Panc1 (cell line): ENCODE data around the gene UGDH. TPM values are rescaled to one million over a fixed set of nuclear protein-coding genes. Genes with fewer than 3 reads are reported as not detected.

ENCODE experiments used
- ATAC-seq: fragments of 200-7000 bp; cut with Tn5 transposase; 2 replicates; pipeline ENCODE4 v1.9.1; 2020; ENCODE audit warnings: mild to moderate bottlenecking, moderate library complexity
- BruUV-seq: library from RNA; stranded (reverse); fragments of 400-500 nt; replicated peaks from 2 replicates; lab custom pipeline; 2021; lab: Mats Ljungman, UMichigan
- CTCF ChIA-PET: fragments of 300-600 bp; sonication (Branson Sonifier 250); formaldehyde crosslinking; loops from one replicate; lab custom pipeline; 2022; ENCODE audit warnings: antibody characterized with exemption; lab: Charles Lee
- POLR2A ChIA-PET: fragments of 300-600 bp; sonication (Branson Sonifier 250); formaldehyde crosslinking; loops from one replicate; lab custom pipeline; 2022; ENCODE audit warnings: antibody characterized with exemption; lab: Charles Lee
- DNase-seq: peaks from one replicate; pipeline ENCODE4 v3.0.0-alpha.2; 2010; ENCODE audit warnings: low read depth, low spot score
- H3K27ac ChIP-seq: 2 replicates; pipeline ENCODE4 v1.5.1; 2011; ENCODE audit warnings: mild to moderate bottlenecking, low read length, inconsistent platforms
- H3K27me3 ChIP-seq: fragments of 200-500 bp; sonication (Bioruptor generic); 2 replicates; pipeline ENCODE4 v1.6.0; 2014; ENCODE audit warnings: low read length, inconsistent platforms; ENCODE audit not compliant: control insufficient read depth, insufficient read depth
- H3K36me3 ChIP-seq: fragments of 200-500 bp; sonication (Bioruptor generic); 2 replicates; pipeline ENCODE4 v1.5.1; 2014; ENCODE audit warnings: inconsistent platforms, mild to moderate bottlenecking, low read length, moderate library complexity; ENCODE audit not compliant: control insufficient read depth, insufficient read depth
- H3K4me1 ChIP-seq: 2 replicates; pipeline ENCODE4 v1.5.1; 2011; ENCODE audit warnings: inconsistent platforms, mild to moderate bottlenecking, low read length, moderate library complexity; ENCODE audit not compliant: control insufficient read depth, insufficient read depth
- H3K4me3 ChIP-seq, 2 experiments: 2 replicates each; pipeline ENCODE4 v1.5.1; 2011 to 2012; ENCODE audit warnings: low read depth in 2 of 2, low read length in 2 of 2, mild to moderate bottlenecking in 2 of 2, inconsistent platforms in 1 of 2, moderate library complexity in 1 of 2
- H3K9me3 ChIP-seq: fragments of 200-500 bp; sonication (Bioruptor generic); 2 replicates; pipeline ENCODE4 v1.5.1; 2014; ENCODE audit warnings: low read depth, mild to moderate bottlenecking, inconsistent platforms, low read length, moderate library complexity; ENCODE audit not compliant: control insufficient read depth, insufficient read depth
- POLR2AphosphoS5 ChIP-seq: IDR thresholded peaks from 2 replicates; pipeline ENCODE4 v1.6.1; 2012; ENCODE audit warnings: mild to moderate bottlenecking, low read depth, low read length, moderate library complexity
- SIN3A ChIP-seq: IDR thresholded peaks from 2 replicates; pipeline ENCODE4 v1.6.1; 2012; ENCODE audit warnings: low read depth, mild to moderate bottlenecking, low read length, moderate library complexity, borderline replicate concordance; ENCODE audit not compliant: insufficient read depth
- TCF7L2 ChIP-seq: IDR thresholded peaks from 2 replicates; pipeline ENCODE4 v1.6.1; 2011; ENCODE audit warnings: mild to moderate bottlenecking, low read depth, low read length, inconsistent platforms
- in situ Hi-C: cut with HindIII; loops from 2 replicates; pipeline ENCODE4 v1.10.0; 2016; ENCODE audit warnings: low sequenced_read_pairs, low pct_unique_long_range_greater_than_20kb
- intact Hi-C: fragments of 100-400 bp; cut with micrococcal nuclease; formaldehyde crosslinking; loops from one replicate; pipeline ENCODE4 v1.10.0; 2022; ENCODE audit not compliant: unreplicated experiment
- total RNA-seq: library from RNA; stranded (reverse); gene quantifications from one replicate; pipeline ENCODE4 v1.2.1, GENCODE V29; 2021; ENCODE audit not compliant: unreplicated experiment
- TF ChIP-seq, protein P1 (sequence below): fragments of 450-650 bp; IDR thresholded peaks from 2 replicates; pipeline ENCODE4 v1.5.1; 2017; ENCODE audit warnings: mild to moderate bottlenecking
- TF ChIP-seq, protein P2 (sequence below), 2 experiments: IDR thresholded peaks; 2 replicates each; pipeline ENCODE4 v1.6.1; 2011 to 2012; ENCODE audit warnings: low read depth in 2 of 2, control low read depth in 1 of 2, low read length in 1 of 2, mild to moderate bottlenecking in 1 of 2, moderate library complexity in 1 of 2; ENCODE audit not compliant: insufficient read depth in 1 of 2

UGDH gene
- total RNA-seq, 1 experiment from 2014 or later: 373 TPM

DNA sequence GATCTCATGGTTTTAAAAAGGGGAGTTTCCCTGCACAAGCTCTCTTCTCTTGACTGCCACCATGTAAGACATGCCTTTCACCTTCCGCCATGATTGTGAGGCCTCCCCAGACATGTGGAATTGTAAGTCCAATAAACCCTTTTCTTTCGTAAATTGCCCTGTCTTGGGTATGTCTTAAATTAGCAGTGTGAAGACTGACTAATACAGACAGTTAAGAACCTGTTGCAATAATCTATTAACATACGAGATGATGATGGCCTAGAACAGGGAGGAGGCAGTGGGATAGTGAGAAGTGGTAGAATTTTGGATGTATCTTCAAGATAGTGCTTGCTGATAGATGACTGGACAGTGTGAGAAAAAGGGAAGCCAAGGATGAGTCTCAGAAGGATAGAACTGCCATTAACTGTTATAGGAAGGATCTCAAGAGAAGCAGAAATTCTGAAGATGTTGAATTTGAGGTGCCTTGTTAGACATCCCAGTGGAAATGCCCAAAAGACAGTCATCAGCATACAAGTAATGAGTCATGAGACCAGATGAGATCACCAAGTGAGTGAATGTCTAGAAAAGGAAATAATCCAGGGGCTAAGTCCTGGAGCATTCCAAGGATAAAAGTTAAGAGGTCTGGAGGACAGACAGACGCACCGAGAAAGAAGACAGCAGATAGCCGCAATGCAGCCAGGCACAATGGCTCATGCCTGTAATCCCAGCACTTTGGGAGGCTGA lies 38.8 kb upstream of the UGDH start:
- Histone ChIP-seq H3K4me1 (no peaks in the 10 kb centered on the region), H3K4me3 (no peak overlapping the region), H3K27me3 (no peaks in the 10 kb centered on the region), H3K36me3 (no peaks in the 10 kb centered on the region), H3K9me3 (no peaks in the 10 kb centered on the region), H3K27ac (0 out of 2 replicates have a peak overlapping the region, but pooled peaks have one; percentile 20)
- DNase-seq: no peak
- ChIA-PET POLR2A (interaction anchor here (0.6 kb wide), 1 partner anchor 40 kb away, joined by 3 read pairs; no protein-coding TSS in a partner anchor), CTCF (no interaction called here)
- intact Hi-C loops: no loop called here
- in situ Hi-C loops: no loop called here
- BruUV-seq: no TSS peak
- TF ChIP-seq SIN3A: no peak
- no peak for TF ChIP-seq POLR2AphosphoS5
- TF ChIP-seq TCF7L2: no peak
- TF ChIP-seq, protein P1, sequence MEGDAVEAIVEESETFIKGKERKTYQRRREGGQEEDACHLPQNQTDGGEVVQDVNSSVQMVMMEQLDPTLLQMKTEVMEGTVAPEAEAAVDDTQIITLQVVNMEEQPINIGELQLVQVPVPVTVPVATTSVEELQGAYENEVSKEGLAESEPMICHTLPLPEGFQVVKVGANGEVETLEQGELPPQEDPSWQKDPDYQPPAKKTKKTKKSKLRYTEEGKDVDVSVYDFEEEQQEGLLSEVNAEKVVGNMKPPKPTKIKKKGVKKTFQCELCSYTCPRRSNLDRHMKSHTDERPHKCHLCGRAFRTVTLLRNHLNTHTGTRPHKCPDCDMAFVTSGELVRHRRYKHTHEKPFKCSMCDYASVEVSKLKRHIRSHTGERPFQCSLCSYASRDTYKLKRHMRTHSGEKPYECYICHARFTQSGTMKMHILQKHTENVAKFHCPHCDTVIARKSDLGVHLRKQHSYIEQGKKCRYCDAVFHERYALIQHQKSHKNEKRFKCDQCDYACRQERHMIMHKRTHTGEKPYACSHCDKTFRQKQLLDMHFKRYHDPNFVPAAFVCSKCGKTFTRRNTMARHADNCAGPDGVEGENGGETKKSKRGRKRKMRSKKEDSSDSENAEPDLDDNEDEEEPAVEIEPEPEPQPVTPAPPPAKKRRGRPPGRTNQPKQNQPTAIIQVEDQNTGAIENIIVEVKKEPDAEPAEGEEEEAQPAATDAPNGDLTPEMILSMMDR: no peak
- TF ChIP-seq, protein P2, sequence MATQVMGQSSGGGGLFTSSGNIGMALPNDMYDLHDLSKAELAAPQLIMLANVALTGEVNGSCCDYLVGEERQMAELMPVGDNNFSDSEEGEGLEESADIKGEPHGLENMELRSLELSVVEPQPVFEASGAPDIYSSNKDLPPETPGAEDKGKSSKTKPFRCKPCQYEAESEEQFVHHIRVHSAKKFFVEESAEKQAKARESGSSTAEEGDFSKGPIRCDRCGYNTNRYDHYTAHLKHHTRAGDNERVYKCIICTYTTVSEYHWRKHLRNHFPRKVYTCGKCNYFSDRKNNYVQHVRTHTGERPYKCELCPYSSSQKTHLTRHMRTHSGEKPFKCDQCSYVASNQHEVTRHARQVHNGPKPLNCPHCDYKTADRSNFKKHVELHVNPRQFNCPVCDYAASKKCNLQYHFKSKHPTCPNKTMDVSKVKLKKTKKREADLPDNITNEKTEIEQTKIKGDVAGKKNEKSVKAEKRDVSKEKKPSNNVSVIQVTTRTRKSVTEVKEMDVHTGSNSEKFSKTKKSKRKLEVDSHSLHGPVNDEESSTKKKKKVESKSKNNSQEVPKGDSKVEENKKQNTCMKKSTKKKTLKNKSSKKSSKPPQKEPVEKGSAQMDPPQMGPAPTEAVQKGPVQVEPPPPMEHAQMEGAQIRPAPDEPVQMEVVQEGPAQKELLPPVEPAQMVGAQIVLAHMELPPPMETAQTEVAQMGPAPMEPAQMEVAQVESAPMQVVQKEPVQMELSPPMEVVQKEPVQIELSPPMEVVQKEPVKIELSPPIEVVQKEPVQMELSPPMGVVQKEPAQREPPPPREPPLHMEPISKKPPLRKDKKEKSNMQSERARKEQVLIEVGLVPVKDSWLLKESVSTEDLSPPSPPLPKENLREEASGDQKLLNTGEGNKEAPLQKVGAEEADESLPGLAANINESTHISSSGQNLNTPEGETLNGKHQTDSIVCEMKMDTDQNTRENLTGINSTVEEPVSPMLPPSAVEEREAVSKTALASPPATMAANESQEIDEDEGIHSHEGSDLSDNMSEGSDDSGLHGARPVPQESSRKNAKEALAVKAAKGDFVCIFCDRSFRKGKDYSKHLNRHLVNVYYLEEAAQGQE (IDR thresholded peaks at IDR 0.05; ENCODE audit: insufficient read depth in 1 of 2, low read depth in 2 of 2, low read length in 1 of 2): no peak
- no peak for ATAC-seq

DNA sequence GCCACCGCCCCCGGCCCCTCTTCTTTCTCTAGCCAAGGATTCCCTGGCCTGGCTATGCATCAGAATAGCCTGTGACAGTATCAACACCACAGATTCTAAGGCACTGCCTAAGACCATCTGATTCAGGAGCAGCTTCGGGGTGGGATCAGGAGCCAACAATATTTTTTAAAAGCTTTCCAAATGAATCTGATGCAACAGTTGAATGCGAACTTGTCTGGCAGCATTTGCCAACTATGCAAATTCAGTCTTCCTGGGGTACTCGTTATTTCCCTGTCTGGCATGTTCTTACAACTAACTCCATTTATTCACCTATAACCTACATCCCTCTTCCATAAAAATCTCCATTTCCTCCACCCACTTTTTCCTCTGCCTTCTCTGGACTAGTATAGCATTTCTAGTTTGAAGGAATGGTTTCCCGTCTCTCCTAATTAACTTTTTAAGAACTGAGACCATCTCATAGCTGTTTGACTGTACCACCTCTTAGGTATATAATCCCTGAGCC lies 36.2 kb upstream of the UGDH start:
- Histone ChIP-seq H3K27me3 (no peaks in the 10 kb centered on the region), H3K4me3 (no peak overlapping the region), H3K9me3 (no peaks in the 10 kb centered on the region), H3K27ac (no peak overlapping the region), H3K4me1 (peaks cover 7% of the 10 kb centered on the region), H3K36me3 (no peaks in the 10 kb centered on the region)
- TF ChIP-seq, protein P1: no peak
- no peak for TF ChIP-seq TCF7L2
- TF ChIP-seq POLR2AphosphoS5: no peak
- TF ChIP-seq, protein P2 (IDR thresholded peaks at IDR 0.05; ENCODE audit: insufficient read depth in 1 of 2, low read depth in 2 of 2, low read length in 1 of 2): no peak
- TF ChIP-seq SIN3A: no peak
- intact Hi-C loops: no loop called here
- in situ Hi-C loops: no loop called here
- no peak for DNase-seq
- ChIA-PET POLR2A (interaction anchor here (0.5 to 0.6 kb wide), 2 partner anchors 38 to 199 kb away, joined by 3 to 4 read pairs; no protein-coding TSS in a partner anchor), CTCF (no interaction called here)
- BruUV-seq: no TSS peak
- no peak for ATAC-seq
